Measurements from ENCODE around the gene CSK.

CSK gene

GRCh38 chr15:74836846-74837245 is 55.0 kb downstream of the CSK start:
- FAIRE-seq = no peak
- TF ChIP-seq POU2F2 (IDR thresholded peaks at IDR 0.05; ENCODE audit: low read depth, low read length) = no peak
- TF ChIP-seq POLR2AphosphoS5 (IDR thresholded peaks at IDR 0.05; ENCODE audit: low read depth, low read length) = no peak
- TF ChIP-seq TAF1 (IDR thresholded peaks at IDR 0.05; ENCODE audit: low read depth, low read length) = no peak
- TF ChIP-seq PAX5 (IDR thresholded peaks at IDR 0.05; ENCODE audit: insufficient read depth, low read length, severe bottlenecking) = no peak
- no peak for TF ChIP-seq SPI1 (IDR thresholded peaks at IDR 0.05; ENCODE audit: low read depth, low read length)
- no peak for TF ChIP-seq POLR2A (IDR thresholded peaks at IDR 0.05; ENCODE audit: low read depth, low read length)
- no peak for DNase-seq (ENCODE audit: insufficient read length, low spot score)

- FAIRE-seq = no peak
- TF ChIP-seq SPI1 (IDR thresholded peaks at IDR 0.05; ENCODE audit: low read depth, low read length) (no peak), TAF1 (IDR thresholded peaks at IDR 0.05; ENCODE audit: low read depth, low read length) (no peak), POLR2A (IDR thresholded peaks at IDR 0.05; ENCODE audit: low read depth, low read length) (no peak), POLR2AphosphoS5 (IDR thresholded peaks at IDR 0.05; ENCODE audit: low read depth, low read length) (no peak)
- no peak for DNase-seq (ENCODE audit: insufficient read length, low spot score)
Observed at GRCh38 chr15:74837482-74838136, 55.7 kb downstream of the CSK start.

- FAIRE-seq (no peak), DNase-seq (ENCODE audit: insufficient read length, low spot score) (no peak)
- no peak for TF ChIP-seq POLR2AphosphoS5 (IDR thresholded peaks at IDR 0.05; ENCODE audit: low read depth, low read length)
- TF ChIP-seq POU2F2 (IDR thresholded peaks at IDR 0.05; ENCODE audit: low read depth, low read length) = no peak
- no peak for TF ChIP-seq PAX5 (IDR thresholded peaks at IDR 0.05; ENCODE audit: insufficient read depth, low read length, severe bottlenecking)
- TF ChIP-seq SPI1 (IDR thresholded peaks at IDR 0.05; ENCODE audit: low read depth, low read length) = no peak
- no peak for TF ChIP-seq POLR2A (IDR thresholded peaks at IDR 0.05; ENCODE audit: low read depth, low read length)
- TF ChIP-seq TAF1 (IDR thresholded peaks at IDR 0.05; ENCODE audit: low read depth, low read length) = no peak
Observed at GRCh38 chr15:74838137-74838516, 56.2 kb downstream of the CSK start.

- DNase-seq (ENCODE audit: insufficient read length, low spot score) (no peak), FAIRE-seq (no peak)
- no peak for TF ChIP-seq SPI1 (IDR thresholded peaks at IDR 0.05; ENCODE audit: low read depth, low read length)
- no peak for TF ChIP-seq TAF1 (IDR thresholded peaks at IDR 0.05; ENCODE audit: low read depth, low read length)
- no peak for TF ChIP-seq POLR2AphosphoS5 (IDR thresholded peaks at IDR 0.05; ENCODE audit: low read depth, low read length)
- no peak for TF ChIP-seq PAX5 (IDR thresholded peaks at IDR 0.05; ENCODE audit: insufficient read depth, low read length, severe bottlenecking)
- no peak for TF ChIP-seq POU2F2 (IDR thresholded peaks at IDR 0.05; ENCODE audit: low read depth, low read length)
- no peak for TF ChIP-seq POLR2A (IDR thresholded peaks at IDR 0.05; ENCODE audit: low read depth, low read length)
Observed at GRCh38 chr15:74838746-74839525, 57.1 kb downstream of the CSK start.

- DNase-seq (ENCODE audit: insufficient read length, low spot score) = no peak
- no peak for FAIRE-seq
- TF ChIP-seq PAX5 (IDR thresholded peaks at IDR 0.05; ENCODE audit: insufficient read depth, low read length, severe bottlenecking) (no peak), POLR2AphosphoS5 (IDR thresholded peaks at IDR 0.05; ENCODE audit: low read depth, low read length) (no peak), POLR2A (IDR thresholded peaks at IDR 0.05; ENCODE audit: low read depth, low read length) (no peak), POU2F2 (IDR thresholded peaks at IDR 0.05; ENCODE audit: low read depth, low read length) (no peak), SPI1 (IDR thresholded peaks at IDR 0.05; ENCODE audit: low read depth, low read length) (no peak), TAF1 (IDR thresholded peaks at IDR 0.05; ENCODE audit: low read depth, low read length) (no peak)
Observed at GRCh38 chr15:74839526-74840395, 57.9 kb downstream of the CSK start.

GRCh38 chr15:74840851-74841775 is 59.2 kb downstream of the CSK start:
- DNase-seq (ENCODE audit: insufficient read length, low spot score) = no peak
- TF ChIP-seq POLR2AphosphoS5 (IDR thresholded peaks at IDR 0.05; ENCODE audit: low read depth, low read length) (no peak), TAF1 (IDR thresholded peaks at IDR 0.05; ENCODE audit: low read depth, low read length) (no peak), PAX5 (IDR thresholded peaks at IDR 0.05; ENCODE audit: insufficient read depth, low read length, severe bottlenecking) (no peak), SPI1 (IDR thresholded peaks at IDR 0.05; ENCODE audit: low read depth, low read length) (no peak), POU2F2 (IDR thresholded peaks at IDR 0.05; ENCODE audit: low read depth, low read length) (no peak), POLR2A (IDR thresholded peaks at IDR 0.05; ENCODE audit: low read depth, low read length) (no peak)
- FAIRE-seq = no peak

- TF ChIP-seq POU2F2 (IDR thresholded peaks at IDR 0.05; ENCODE audit: low read depth, low read length) (no peak), POLR2AphosphoS5 (IDR thresholded peaks at IDR 0.05; ENCODE audit: low read depth, low read length) (no peak), PAX5 (IDR thresholded peaks at IDR 0.05; ENCODE audit: insufficient read depth, low read length, severe bottlenecking) (no peak), SPI1 (IDR thresholded peaks at IDR 0.05; ENCODE audit: low read depth, low read length) (no peak), POLR2A (IDR thresholded peaks at IDR 0.05; ENCODE audit: low read depth, low read length) (no peak), TAF1 (IDR thresholded peaks at IDR 0.05; ENCODE audit: low read depth, low read length) (no peak)
- no peak for DNase-seq (ENCODE audit: insufficient read length, low spot score)
- FAIRE-seq = no peak
Observed at GRCh38 chr15:74841891-74842373, 60.1 kb downstream of the CSK start.

Data from GM12891 (cell line).